Measurements from ENCODE around the gene MGLL. TPM values are rescaled to one million over a fixed set of nuclear protein-coding genes. Genes with fewer than 3 reads are reported as not detected.

Gene MGLL
- total RNA-seq, 1 donor from 2014 or later, result 0.97 TPM

- no peak overlapping the region for H3K27ac Mint-ChIP-seq (ENCODE audit: unreplicated experiment)
- DNase-seq (ENCODE audit: low spot score), result no peak
- no peak for TF ChIP-seq CTCF (IDR thresholded peaks at IDR 0.05; ENCODE audit: unreplicated experiment)
- peaks cover 8% of the 10 kb centered on the region for H3K4me1 Mint-ChIP-seq (ENCODE audit: unreplicated experiment)
- no peak overlapping the region for H3K4me3 Mint-ChIP-seq (ENCODE audit: unreplicated experiment)
- no peaks in the 10 kb centered on the region for H3K9me3 Mint-ChIP-seq (ENCODE audit: unreplicated experiment)
- peaks cover 3% of the 10 kb centered on the region for H3K27me3 Mint-ChIP-seq (ENCODE audit: unreplicated experiment)
- H3K36me3 Mint-ChIP-seq (ENCODE audit: low read depth, unreplicated experiment), result no peaks in the 10 kb centered on the region
Measured at GRCh38 chr3:127798716-127799115, 23.6 kb downstream of the MGLL start.

- Mint-ChIP-seq H3K4me3 (ENCODE audit: unreplicated experiment) (no peak overlapping the region), H3K27ac (ENCODE audit: unreplicated experiment) (no peak overlapping the region), H3K9me3 (ENCODE audit: unreplicated experiment) (no peaks in the 10 kb centered on the region), H3K27me3 (ENCODE audit: unreplicated experiment) (peaks cover 3% of the 10 kb centered on the region), H3K36me3 (ENCODE audit: low read depth, unreplicated experiment) (no peaks in the 10 kb centered on the region), H3K4me1 (ENCODE audit: unreplicated experiment) (peaks cover 8% of the 10 kb centered on the region)
- DNase-seq (ENCODE audit: low spot score), result no peak
- TF ChIP-seq CTCF (IDR thresholded peaks at IDR 0.05; ENCODE audit: unreplicated experiment), result no peak
Measured at GRCh38 chr3:127796831-127797150, 25.5 kb downstream of the MGLL start.

- peaks cover 3% of the 10 kb centered on the region for H3K27me3 Mint-ChIP-seq (ENCODE audit: unreplicated experiment)
- no peak for TF ChIP-seq CTCF (IDR thresholded peaks at IDR 0.05; ENCODE audit: unreplicated experiment)
- H3K4me1 Mint-ChIP-seq (ENCODE audit: unreplicated experiment), result peaks cover 8% of the 10 kb centered on the region
- H3K4me3 Mint-ChIP-seq (ENCODE audit: unreplicated experiment), result no peak overlapping the region
- no peak overlapping the region for H3K27ac Mint-ChIP-seq (ENCODE audit: unreplicated experiment)
- no peaks in the 10 kb centered on the region for H3K36me3 Mint-ChIP-seq (ENCODE audit: low read depth, unreplicated experiment)
- no peak for DNase-seq (ENCODE audit: low spot score)
- H3K9me3 Mint-ChIP-seq (ENCODE audit: unreplicated experiment), result no peaks in the 10 kb centered on the region
Measured at GRCh38 chr3:127796045-127796830, 26.1 kb downstream of the MGLL start.

- Mint-ChIP-seq H3K9me3 (ENCODE audit: unreplicated experiment) (no peaks in the 10 kb centered on the region), H3K36me3 (ENCODE audit: low read depth, unreplicated experiment) (no peaks in the 10 kb centered on the region), H3K27ac (ENCODE audit: unreplicated experiment) (no peak overlapping the region), H3K4me1 (ENCODE audit: unreplicated experiment) (peaks cover 13% of the 10 kb centered on the region), H3K4me3 (ENCODE audit: unreplicated experiment) (no peak overlapping the region), H3K27me3 (ENCODE audit: unreplicated experiment) (peaks cover 4% of the 10 kb centered on the region)
- DNase-seq (ENCODE audit: low spot score), result no peak
- no peak for TF ChIP-seq CTCF (IDR thresholded peaks at IDR 0.05; ENCODE audit: unreplicated experiment)
Measured at GRCh38 chr3:127794972-127795371, 27.3 kb downstream of the MGLL start.

GRCh38 chr3:127794402-127794801 lies 27.9 kb downstream of the MGLL start:
- H3K4me1 Mint-ChIP-seq (ENCODE audit: unreplicated experiment), result peaks cover 10% of the 10 kb centered on the region
- H3K9me3 Mint-ChIP-seq (ENCODE audit: unreplicated experiment), result no peaks in the 10 kb centered on the region
- H3K27me3 Mint-ChIP-seq (ENCODE audit: unreplicated experiment), result peaks cover 7% of the 10 kb centered on the region
- DNase-seq (ENCODE audit: low spot score), result no peak
- no peak overlapping the region for H3K4me3 Mint-ChIP-seq (ENCODE audit: unreplicated experiment)
- no peak overlapping the region for H3K27ac Mint-ChIP-seq (ENCODE audit: unreplicated experiment)
- no peaks in the 10 kb centered on the region for H3K36me3 Mint-ChIP-seq (ENCODE audit: low read depth, unreplicated experiment)
- no peak for TF ChIP-seq CTCF (IDR thresholded peaks at IDR 0.05; ENCODE audit: unreplicated experiment)
